ENCODE measurements around the gene ACBD7. TPM values are rescaled to one million over a fixed set of nuclear protein-coding genes. Genes with fewer than 3 reads are reported as not detected.

Gene ACBD7
- total RNA-seq, 2 experiments from 2014 or later, result 1.5 to 1.9 TPM

- Mint-ChIP-seq H3K4me1 (peaks cover 6% of the 10 kb centered on the region), H3K27me3 (no peaks in the 10 kb centered on the region), H3K4me3 (no peak overlapping the region), H3K9me3 (ENCODE audit: low read depth) (no peaks in the 10 kb centered on the region), H3K27ac (no peak overlapping the region), H3K36me3 (no peaks in the 10 kb centered on the region)
- CTCF ChIA-PET, result no interaction called here
- no peak for DNase-seq
- no peak for ATAC-seq
These were observed 52.9 kb downstream of the ACBD7 start for GRCh38 chr10:15035385-15036301.

DNA sequence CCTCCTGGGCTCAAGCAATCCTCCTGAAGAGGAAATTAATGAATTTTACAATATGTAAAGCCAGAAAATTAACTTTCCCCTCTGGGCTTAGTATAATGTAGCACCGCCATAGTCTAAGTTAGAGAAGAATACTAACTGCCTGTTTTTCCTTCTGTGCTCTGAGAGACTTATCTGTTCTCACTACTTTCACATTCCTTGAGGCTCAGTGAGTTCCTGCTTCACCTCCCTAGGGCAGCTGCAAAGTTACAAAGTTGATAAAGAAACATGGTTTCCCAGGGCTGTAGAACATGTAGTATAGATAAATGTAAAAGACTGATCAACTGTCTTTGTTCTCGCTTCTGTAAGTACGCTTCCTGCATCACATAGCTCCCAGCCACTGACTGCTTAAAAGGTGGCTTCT, 60.8 kb downstream of the ACBD7 start:
- CTCF ChIA-PET, result no interaction called here
- DNase-seq (no peak), ATAC-seq (no peak)
- Mint-ChIP-seq H3K27me3 (no peaks in the 10 kb centered on the region), H3K4me3 (no peak overlapping the region), H3K9me3 (ENCODE audit: low read depth) (no peaks in the 10 kb centered on the region), H3K27ac (no peak overlapping the region), H3K36me3 (no peaks in the 10 kb centered on the region), H3K4me1 (peaks cover 6% of the 10 kb centered on the region)

Other genes starting within 250 kb of the ACBD7 start
- gene SUV39H2, start 209.9 kb downstream of the ACBD7 start, total RNA-seq, result 10 to 100 TPM; 33.4 to 40.3 TPM
- gene DCLRE1C, start 134.7 kb downstream of the ACBD7 start, total RNA-seq, result 10 to 100 TPM; 29.2 to 47.4 TPM
- gene MEIG1, start 129.4 kb downstream of the ACBD7 start, total RNA-seq, result 1 to 10 TPM in 1 of 2 experiments, under 1 TPM in 1; 0.91 to 1.1 TPM
- gene OLAH, start 44.8 kb downstream of the ACBD7 start, total RNA-seq, result under 1 TPM; 0.49 to 0.79 TPM
- gene RPP38, start 8.6 kb upstream of the ACBD7 start, total RNA-seq, result 10 to 100 TPM; 17.2 to 22.3 TPM
- gene NMT2, start 79.9 kb upstream of the ACBD7 start, total RNA-seq, result 10 to 100 TPM; 21.3 to 31.7 TPM